SW480 (cell line): ENCODE results near the gene SPPL3.
"Not testable (repeated sequence)": the region's sequence is repeated elsewhere in the genome, so short reads cannot be mapped to it uniquely, and the experiment has no call there.

Experiments
- DNase-seq: peaks from one replicate; pipeline ENCODE4 v3.0.0-alpha.2; 2016; ENCODE audit warnings: low spot score

Gene SPPL3

DNA sequence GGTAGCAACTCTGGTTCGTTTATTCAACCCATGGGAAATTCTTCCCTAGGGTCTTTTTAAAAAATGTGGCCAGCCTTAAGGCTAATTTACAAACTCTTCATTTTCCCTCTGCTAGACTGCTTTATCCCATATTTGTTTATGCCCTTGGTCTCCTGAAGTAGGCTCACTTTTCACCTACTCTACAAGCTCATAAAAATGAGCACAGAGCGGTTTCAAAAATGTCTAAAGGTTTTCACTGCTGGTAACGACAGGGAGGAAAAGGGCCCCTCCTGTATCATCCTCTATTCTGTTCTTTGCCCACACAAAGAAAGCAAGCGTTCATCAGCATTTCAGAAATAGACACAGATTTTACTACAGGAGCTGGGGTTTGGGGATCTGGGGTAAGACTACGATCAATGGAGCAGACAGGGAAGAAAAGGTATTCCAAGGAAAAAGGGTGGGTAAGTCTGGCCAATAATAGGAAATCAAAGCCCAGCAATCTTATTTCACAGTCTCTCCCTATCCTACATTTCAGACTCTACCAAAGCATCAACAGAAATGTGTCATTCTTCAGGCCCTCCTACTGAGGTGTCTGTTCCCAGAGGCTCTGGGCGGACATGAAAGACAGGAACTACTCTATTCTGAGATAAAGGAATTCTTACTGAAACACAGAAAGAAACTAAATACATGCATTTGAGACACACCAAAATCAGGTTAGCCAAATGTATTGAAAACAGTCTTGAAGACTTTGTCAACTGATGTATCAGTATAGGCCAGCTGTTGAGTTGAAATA, 86.4 kb downstream of the SPPL3 start:
- DNase-seq: no peak

- no peak for DNase-seq
These were observed 87.8 kb downstream of the SPPL3 start for GRCh38 chr12:120816363-120816762.

DNA sequence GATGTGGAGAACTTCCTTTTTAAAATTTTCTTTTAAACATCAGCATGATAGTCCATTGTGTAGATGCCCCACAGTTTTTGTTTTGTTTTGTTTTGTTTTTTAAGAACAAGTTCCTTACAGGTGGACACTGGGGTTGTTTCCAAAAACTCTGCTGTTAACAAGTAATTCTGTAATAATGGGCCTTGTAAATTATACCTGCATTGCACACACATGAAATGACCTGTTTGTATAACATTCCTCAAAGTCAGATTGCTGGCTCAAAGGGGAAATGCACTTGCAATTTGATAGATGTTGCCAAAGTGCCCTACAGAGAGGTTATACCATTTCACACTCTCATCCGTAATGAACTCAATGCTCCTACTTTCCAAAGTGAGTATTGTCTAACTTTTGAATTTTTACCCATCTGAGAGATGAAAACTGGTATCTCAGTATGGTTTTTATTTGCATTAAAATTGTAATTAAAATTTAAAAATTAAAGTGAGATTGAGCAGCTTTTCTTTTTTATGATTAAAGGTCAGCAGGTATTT, 89.2 kb downstream of the SPPL3 start:
- DNase-seq: no peak

DNA sequence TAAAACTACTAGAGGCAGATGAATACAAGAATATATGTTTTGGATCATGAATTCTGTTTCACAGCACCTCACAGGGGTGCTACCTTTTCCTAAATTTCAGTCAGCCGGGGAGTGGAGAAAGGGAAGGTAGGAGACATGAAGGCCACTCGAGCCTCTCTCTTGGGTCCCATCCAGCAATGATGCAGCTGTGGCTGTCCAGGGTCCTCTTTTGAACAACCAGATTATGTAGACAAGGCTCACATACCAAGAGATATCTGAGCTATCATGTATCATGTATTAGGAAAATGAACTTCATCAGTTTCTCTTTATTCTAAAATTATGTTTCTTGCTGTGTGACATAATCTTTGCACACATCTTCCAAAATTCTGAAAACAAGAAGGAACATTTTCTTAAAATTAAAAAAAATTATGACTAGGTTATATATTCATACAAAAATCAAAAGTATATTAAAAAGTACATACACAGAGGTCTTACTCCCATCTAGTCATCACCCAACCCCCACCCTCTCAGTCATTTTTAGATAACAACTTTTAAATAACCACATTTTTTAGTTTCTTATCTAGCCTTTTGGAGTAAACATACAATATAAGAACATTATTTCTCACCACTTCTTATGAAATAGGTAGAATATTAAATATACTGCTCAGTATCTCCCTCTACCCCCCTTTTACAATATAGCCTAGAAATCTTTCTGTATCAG, 89.8 kb downstream of the SPPL3 start:
- DNase-seq: no peak

DNA sequence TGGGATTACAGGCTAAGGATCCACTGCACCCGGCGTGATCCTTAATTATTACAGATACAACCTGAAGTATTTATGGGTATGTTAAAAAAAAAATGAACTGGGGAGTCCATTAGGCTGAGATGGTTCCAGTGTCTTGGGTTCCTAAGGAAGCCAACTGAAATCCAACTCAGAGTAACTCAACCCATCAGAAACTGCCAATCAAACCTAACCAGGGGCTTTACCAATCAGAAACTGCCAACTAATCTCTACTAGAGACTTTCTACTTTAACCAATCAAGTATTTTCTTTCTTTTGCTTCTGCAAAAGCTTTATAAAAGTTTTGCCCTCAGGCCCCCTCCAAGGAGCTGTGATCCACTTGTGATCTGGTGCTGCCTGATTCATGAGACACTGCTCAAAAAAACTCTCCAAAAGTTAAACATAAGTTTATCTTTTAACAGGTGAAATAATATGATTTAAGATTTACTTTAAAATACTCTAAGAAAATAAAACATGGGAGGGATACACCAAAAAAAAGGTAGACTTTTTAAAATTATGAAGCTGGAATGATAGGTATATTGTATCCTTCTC, 90.5 kb downstream of the SPPL3 start:
- DNase-seq: no peak

DNA sequence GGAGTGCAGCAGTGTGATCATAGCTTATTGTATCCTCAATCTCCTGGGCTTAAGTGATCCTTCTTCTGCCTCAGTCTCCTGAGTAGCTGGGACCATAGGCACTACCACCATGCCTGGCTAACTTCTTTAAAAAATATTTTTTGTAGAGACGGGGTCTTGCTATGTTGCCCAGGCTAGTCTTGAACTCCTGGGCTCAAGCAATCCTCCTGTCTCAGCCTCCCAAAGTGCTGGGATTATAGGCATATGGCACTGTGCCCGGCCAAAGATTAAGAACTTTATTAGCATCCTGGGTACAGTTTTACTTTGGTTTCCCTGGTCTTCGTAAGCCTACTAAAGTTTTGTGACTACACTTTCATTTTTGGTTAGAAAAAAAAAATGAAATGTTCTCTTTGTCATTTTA, 94.1 kb downstream of the SPPL3 start:
- DNase-seq: no peak

DNA sequence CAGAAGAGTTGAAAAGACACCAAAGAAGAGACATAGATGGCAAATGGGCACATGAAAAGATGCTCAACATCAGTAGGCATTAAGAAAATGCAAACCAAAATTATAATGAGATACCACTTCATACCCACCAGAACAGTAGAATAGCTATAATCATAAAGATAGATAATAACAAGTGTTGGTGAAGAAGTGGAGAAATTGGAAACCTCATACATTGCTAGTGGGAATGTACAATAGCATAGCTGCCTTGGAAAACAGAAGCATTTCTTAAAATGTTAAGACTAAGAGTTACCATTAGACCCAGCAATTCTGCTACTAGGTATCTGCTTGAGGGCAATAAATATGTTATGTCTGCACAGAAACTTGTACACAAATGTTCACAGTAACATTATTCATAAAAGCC, 99.7 kb downstream of the SPPL3 start:
- DNase-seq: no peak

- DNase-seq: no peak
These were observed 103.0 kb downstream of the SPPL3 start for GRCh38 chr12:120801146-120801545.

GRCh38 chr12:120800665-120801064, 103.5 kb downstream of the SPPL3 start:
- DNase-seq: no peak

GRCh38 chr12:120799243-120800045, 104.7 kb downstream of the SPPL3 start:
- no peak for DNase-seq

GRCh38 chr12:120798696-120799095, 105.5 kb downstream of the SPPL3 start:
- no peak for DNase-seq

DNA sequence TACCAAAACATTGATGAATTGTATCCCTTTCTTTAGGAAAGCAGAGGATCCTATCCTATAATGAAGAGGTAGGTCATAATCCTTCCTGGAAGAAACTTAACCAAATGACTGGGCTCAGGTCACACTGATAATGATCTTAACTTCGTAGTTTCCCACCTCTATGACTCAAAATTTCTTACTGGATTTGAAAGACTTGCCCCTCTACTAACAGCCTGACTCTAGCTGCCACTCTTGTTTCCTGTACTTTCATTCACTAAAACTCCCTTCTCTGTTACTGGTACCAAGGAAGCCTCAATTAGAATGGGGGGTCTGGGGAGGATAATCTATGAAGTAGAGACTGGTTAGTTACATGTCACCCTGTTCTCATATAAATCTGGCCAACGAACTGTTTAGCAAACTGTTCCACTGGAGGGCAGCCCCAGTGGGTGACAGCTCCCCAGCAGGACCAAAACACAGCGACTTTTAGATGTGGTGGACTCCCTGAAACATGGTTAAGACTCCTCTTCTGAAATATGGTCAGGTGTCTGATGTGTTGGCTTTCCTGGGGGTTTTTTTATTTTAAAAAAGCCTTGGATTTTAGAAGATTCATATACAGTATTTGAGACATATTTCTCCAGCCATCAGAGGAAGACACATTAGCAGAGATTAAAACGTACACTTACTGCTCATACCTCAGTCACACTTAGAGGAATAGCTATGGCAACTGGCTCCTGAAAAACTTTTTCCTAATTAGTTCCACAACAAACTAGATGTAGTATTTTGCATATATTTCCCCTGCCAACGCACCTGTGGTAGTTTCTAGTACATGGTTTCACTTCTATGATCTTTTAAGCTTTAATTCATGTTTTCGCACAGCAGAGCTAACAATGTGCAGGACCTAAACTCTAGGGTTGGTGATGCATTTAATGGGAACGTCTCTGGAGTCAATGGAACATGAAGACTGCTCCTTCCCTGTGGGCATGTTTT, 106.2 kb downstream of the SPPL3 start:
- no peak for DNase-seq

- DNase-seq: no peak
These were observed 108.5 kb downstream of the SPPL3 start for GRCh38 chr12:120795441-120796178.

DNA sequence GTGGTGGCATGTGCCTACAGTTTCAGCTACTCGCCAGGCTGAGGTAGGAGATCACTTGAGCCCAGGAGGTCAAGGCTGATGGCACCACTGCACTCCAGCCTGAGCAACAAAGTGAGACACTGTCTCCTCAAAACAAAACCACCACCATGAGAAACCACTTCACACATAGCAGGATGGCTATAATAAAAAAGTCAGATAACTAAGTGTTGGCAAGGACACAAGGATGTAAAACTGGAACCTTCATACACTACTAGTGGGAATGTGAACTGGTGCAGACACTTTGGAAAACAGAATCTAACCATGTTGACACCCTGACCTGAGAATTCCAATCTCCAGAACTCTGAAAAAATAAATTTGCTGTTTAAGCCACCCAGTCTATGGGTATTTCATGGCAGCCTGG, 110.8 kb downstream of the SPPL3 start:
- no peak for DNase-seq

DNA sequence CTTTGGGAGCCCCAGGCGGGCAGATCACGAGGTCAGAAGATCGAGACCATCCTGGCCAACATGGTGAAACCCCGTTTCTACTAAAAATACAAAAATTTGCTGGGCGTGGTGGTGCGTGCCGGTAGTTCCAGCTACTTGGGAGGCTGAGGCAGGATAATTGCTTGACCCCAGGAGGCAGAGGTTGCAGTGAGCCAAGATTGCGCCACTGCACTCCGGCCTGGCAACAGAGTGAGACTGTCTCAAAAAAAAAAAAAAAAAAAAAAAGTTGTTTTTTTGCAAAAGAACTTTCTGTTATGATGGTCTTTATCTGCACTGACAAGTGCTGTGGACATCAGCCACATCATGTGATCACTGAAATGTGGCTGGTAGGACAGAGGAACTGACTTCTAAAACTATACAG, 111.7 kb downstream of the SPPL3 start:
- DNase-seq: not testable (repeated sequence)

DNA sequence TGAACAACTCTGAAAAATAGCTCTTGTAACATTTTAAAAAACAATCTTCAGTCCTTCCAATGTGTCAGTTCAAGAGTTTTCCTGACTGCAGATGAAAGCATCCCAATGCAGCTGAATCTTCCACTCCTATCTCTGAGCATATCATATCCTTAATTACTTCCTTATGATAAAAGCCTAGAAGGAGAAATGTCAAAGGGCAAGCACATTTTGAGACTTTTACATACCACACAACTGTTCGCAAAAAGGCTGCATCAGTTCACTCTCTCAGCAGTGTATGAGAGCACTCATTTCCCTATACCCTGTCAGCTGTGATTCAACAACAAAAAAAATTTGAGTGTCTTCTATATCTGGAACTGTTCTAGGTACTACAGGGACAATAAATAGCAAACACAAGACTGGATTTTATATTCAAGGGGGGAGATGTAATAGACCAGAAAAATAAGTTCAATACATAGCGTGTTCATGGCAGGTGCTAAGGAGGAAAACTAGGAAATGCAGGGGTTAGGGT, 112.4 kb downstream of the SPPL3 start:
- no peak for DNase-seq

GRCh38 chr12:120790114-120790513, 114.0 kb downstream of the SPPL3 start:
- DNase-seq: no peak

GRCh38 chr12:120787889-120788288, 116.3 kb downstream of the SPPL3 start:
- no peak for DNase-seq

GRCh38 chr12:120784804-120785203, 119.4 kb downstream of the SPPL3 start:
- no peak for DNase-seq

- DNase-seq: peak; percentile 1
These were observed 121.0 kb downstream of the SPPL3 start for GRCh38 chr12:120783197-120783596.
